Mesenchymal stem cell (in vitro differentiated cells and primary cell): ENCODE results near the gene NRP2.

Experiments used
- DNase-seq: peaks from one replicate; pipeline ENCODE4 v3.0.0-alpha.2; 2013
- H2AFZ ChIP-seq: one replicate; pipeline ENCODE4 v1.6.1; 2013; ENCODE audit warnings: low read depth, mild to moderate bottlenecking, control low read depth, inconsistent platforms, low read length, moderate library complexity
- H2AK5ac ChIP-seq: 2 replicates; pipeline ENCODE4 v1.6.1; 2013; ENCODE audit warnings: low read length, moderate library complexity, mild to moderate bottlenecking, inconsistent platforms; ENCODE audit not compliant: severe bottlenecking
- H2BK120ac ChIP-seq: one replicate; pipeline ENCODE4 v1.6.1; 2013; ENCODE audit warnings: low read depth, mild to moderate bottlenecking, inconsistent platforms, low read length, moderate library complexity
- H2BK12ac ChIP-seq, 2 experiments: one replicate each; pipeline ENCODE4 v1.6.1; 2013; ENCODE audit warnings: inconsistent platforms in 2 of 2, low read length in 2 of 2, mild to moderate bottlenecking in 2 of 2, moderate library complexity in 2 of 2, control low read depth in 1 of 2
- H2BK15ac ChIP-seq: one replicate; pipeline ENCODE4 v1.6.1; 2013; ENCODE audit warnings: mild to moderate bottlenecking, low read depth, inconsistent platforms; ENCODE audit not compliant: poor library complexity, severe bottlenecking
- H2BK5ac ChIP-seq: 2 replicates; pipeline ENCODE4 v1.6.1; 2013; ENCODE audit warnings: low read depth, mild to moderate bottlenecking, low read length, control low read depth, inconsistent platforms; ENCODE audit not compliant: poor library complexity, severe bottlenecking
- H3K14ac ChIP-seq, 2 experiments: one replicate each; pipeline ENCODE4 v1.6.1; 2013; ENCODE audit warnings: inconsistent platforms in 2 of 2, low read length in 2 of 2, control low read depth in 1 of 2, mild to moderate bottlenecking in 1 of 2, moderate library complexity in 1 of 2
- H3K18ac ChIP-seq, 2 experiments: one replicate each; pipeline ENCODE4 v1.6.1; 2013; ENCODE audit warnings: inconsistent platforms in 2 of 2, low read length in 2 of 2, control low read depth in 1 of 2, low read depth in 1 of 2, mild to moderate bottlenecking in 1 of 2
- H3K23ac ChIP-seq, 2 experiments: one replicate each; pipeline ENCODE4 v1.6.1; 2013; ENCODE audit warnings: inconsistent platforms in 2 of 2, low read length in 2 of 2, mild to moderate bottlenecking in 2 of 2, moderate library complexity in 2 of 2, control low read depth in 1 of 2
- H3K27ac ChIP-seq: 2 replicates; pipeline ENCODE4 v1.5.1; 2013; ENCODE audit warnings: mild to moderate bottlenecking, moderate library complexity, low read length, control low read depth, inconsistent platforms; ENCODE audit not compliant: poor library complexity, severe bottlenecking
- H3K27me3 ChIP-seq, 2 experiments: 2 replicates each; pipeline versions ENCODE4 v1.6.1 to v1.7.0; 2013; ENCODE audit warnings: low read length in 2 of 2, mild to moderate bottlenecking in 2 of 2, moderate library complexity in 2 of 2, control low read depth in 1 of 2, inconsistent platforms in 1 of 2; ENCODE audit not compliant: control insufficient read depth in 1 of 2, insufficient read depth in 1 of 2
- H3K36me3 ChIP-seq, 2 experiments: 2 replicates each; pipeline versions ENCODE4 v1.6.1 to v1.7.0; 2013; ENCODE audit warnings: low read length in 2 of 2, control low read depth in 1 of 2, inconsistent platforms in 1 of 2, low read depth in 1 of 2, mild to moderate bottlenecking in 1 of 2; ENCODE audit not compliant: insufficient read depth in 2 of 2, control insufficient read depth in 1 of 2
- H3K4ac ChIP-seq, 2 experiments: one replicate each; pipeline ENCODE4 v1.6.1; 2013; ENCODE audit warnings: inconsistent platforms in 2 of 2, low read length in 2 of 2, mild to moderate bottlenecking in 2 of 2, moderate library complexity in 2 of 2, control low read depth in 1 of 2, low read depth in 1 of 2
- H3K4me1 ChIP-seq: 2 replicates; pipeline ENCODE4 v1.6.1; 2013; ENCODE audit warnings: low read depth, low read length, control low read depth; ENCODE audit not compliant: control insufficient read depth, insufficient read depth
- H3K4me2 ChIP-seq: 2 replicates; pipeline ENCODE4 v1.6.1; 2013; ENCODE audit warnings: low read length, mild to moderate bottlenecking, inconsistent platforms; ENCODE audit not compliant: poor library complexity, severe bottlenecking
- H3K4me3 ChIP-seq, 2 experiments: 2 replicates each; pipeline versions ENCODE4 v1.5.1 to v1.7.0; 2013; ENCODE audit warnings: low read length in 2 of 2, mild to moderate bottlenecking in 2 of 2, control low read depth in 1 of 2, low read depth in 1 of 2; ENCODE audit not compliant: insufficient read depth in 1 of 2
- H3K79me1 ChIP-seq: replicated peaks from 2 replicates; pipeline ENCODE4 v1.6.1; 2013; ENCODE audit warnings: mild to moderate bottlenecking, control low read depth, low read length, inconsistent platforms; ENCODE audit not compliant: poor library complexity, severe bottlenecking
- H3K9ac ChIP-seq: 2 replicates; pipeline ENCODE4 v1.7.0; 2013; ENCODE audit warnings: mild to moderate bottlenecking, low read length, moderate library complexity
- H3K9me3 ChIP-seq: 2 replicates; pipeline ENCODE4 v1.7.0; 2013; ENCODE audit warnings: mild to moderate bottlenecking, low read length; ENCODE audit not compliant: control insufficient read depth
- H4K8ac ChIP-seq: one replicate; pipeline ENCODE4 v1.6.1; 2013; ENCODE audit warnings: inconsistent platforms, mild to moderate bottlenecking, low read length, moderate library complexity
- H4K91ac ChIP-seq: one replicate; pipeline ENCODE4 v1.6.1; 2013; ENCODE audit warnings: mild to moderate bottlenecking, low read length, inconsistent platforms
- WGBS: methylation state at CpG from one replicate; pipeline ENCODE4 v1.1.7; 2013; ENCODE audit warnings: mixed read lengths; 5-methylcytosine and 5-hydroxymethylcytosine counted together

Gene NRP2

GRCh38 chr2:205776720-205777119 lies 94.4 kb downstream of the NRP2 start:
- Histone ChIP-seq H2BK12ac (no peak overlapping the region), H3K4me1 (no peaks in the 10 kb centered on the region), H3K4ac (no peak overlapping the region), H2BK5ac (no peak overlapping the region), H4K8ac (no peak overlapping the region), H3K79me1 (no peaks in the 10 kb centered on the region), H3K36me3 (peaks cover 0 to 8% of the 10 kb centered on the region in 2 experiments), H3K9me3 (no peaks in the 10 kb centered on the region), H2BK15ac (no peak overlapping the region), H3K4me2 (no peak overlapping the region), H3K23ac (no peak overlapping the region), H3K9ac (no peak overlapping the region), H2AK5ac (no peak overlapping the region), H2AFZ (no peak overlapping the region), H2BK120ac (no peak overlapping the region), H3K27ac (no peak overlapping the region), H3K14ac (no peak overlapping the region), H3K27me3 (no peaks in the 10 kb centered on the region), H3K18ac (no peak overlapping the region), H3K4me3 (no peak overlapping the region), H4K91ac (no peak overlapping the region)
- 90% methylated on average over 2 of the region's 5 CpGs for WGBS
- DNase-seq = no peak

- Histone ChIP-seq H3K27ac (no peak overlapping the region), H3K27me3 (no peaks in the 10 kb centered on the region), H2BK5ac (no peak overlapping the region), H3K79me1 (no peaks in the 10 kb centered on the region), H2BK120ac (no peak overlapping the region), H2BK15ac (no peak overlapping the region), H3K9ac (no peak overlapping the region), H3K9me3 (no peaks in the 10 kb centered on the region), H2BK12ac (no peak overlapping the region), H4K91ac (no peak overlapping the region), H3K23ac (no peak overlapping the region), H3K14ac (no peak overlapping the region), H4K8ac (no peak overlapping the region), H2AK5ac (no peak overlapping the region), H3K4me3 (no peak overlapping the region), H3K36me3 (peaks cover 0 to 8% of the 10 kb centered on the region in 2 experiments), H3K4me1 (no peaks in the 10 kb centered on the region), H3K18ac (no peak overlapping the region), H3K4me2 (no peak overlapping the region), H3K4ac (no peak overlapping the region), H2AFZ (no peak overlapping the region)
- no peak for DNase-seq
- WGBS = 90% methylated on average over 3 of the region's 3 CpGs
These were observed 96.1 kb downstream of the NRP2 start for GRCh38 chr2:205778356-205778755.

- H4K8ac ChIP-seq = no peak overlapping the region
- no peaks in the 10 kb centered on the region for H3K9me3 ChIP-seq
- H3K18ac ChIP-seq = no peak overlapping the region
- peaks cover 0 to 13% of the 10 kb centered on the region in 2 experiments for H3K36me3 ChIP-seq
- H2AFZ ChIP-seq = no peak overlapping the region
- H3K23ac ChIP-seq = no peak overlapping the region
- H3K4me3 ChIP-seq = no peak overlapping the region
- no peaks in the 10 kb centered on the region for H3K4me1 ChIP-seq
- no peak overlapping the region for H3K4ac ChIP-seq
- H3K9ac ChIP-seq = no peak overlapping the region
- no peak for DNase-seq
- no peaks in the 10 kb centered on the region for H3K79me1 ChIP-seq
- no peak overlapping the region for H2BK15ac ChIP-seq
- H3K14ac ChIP-seq = no peak overlapping the region
- no peak overlapping the region for H4K91ac ChIP-seq
- H3K4me2 ChIP-seq = no peak overlapping the region
- no peak overlapping the region for H2BK12ac ChIP-seq
- H3K27me3 ChIP-seq = no peaks in the 10 kb centered on the region
- H2AK5ac ChIP-seq = no peak overlapping the region
- WGBS = 61% methylated on average over 2 of the region's 2 CpGs
- no peak overlapping the region for H3K27ac ChIP-seq
- H2BK5ac ChIP-seq = no peak overlapping the region
- H2BK120ac ChIP-seq = no peak overlapping the region
These were observed 98.3 kb downstream of the NRP2 start for GRCh38 chr2:205780645-205781044.

- H3K18ac ChIP-seq = peak overlapping the region in 1 of 2 experiments; percentile 26
- H2AFZ ChIP-seq = no peak overlapping the region
- no peak overlapping the region for H3K27ac ChIP-seq
- H3K14ac ChIP-seq = no peak overlapping the region
- H2BK120ac ChIP-seq = no peak overlapping the region
- no peak overlapping the region for H2BK5ac ChIP-seq
- H2AK5ac ChIP-seq = no peak overlapping the region
- H3K27me3 ChIP-seq = no peaks in the 10 kb centered on the region
- no peak for DNase-seq
- H3K4me2 ChIP-seq = no peak overlapping the region
- H2BK15ac ChIP-seq = no peak overlapping the region
- H3K4me3 ChIP-seq = no peak overlapping the region
- no peak overlapping the region for H3K9ac ChIP-seq
- H3K23ac ChIP-seq = no peak overlapping the region
- no peak overlapping the region for H3K4ac ChIP-seq
- WGBS = 77% methylated on average over 4 of the region's 5 CpGs
- H4K8ac ChIP-seq = no peak overlapping the region
- H2BK12ac ChIP-seq = no peak overlapping the region
- no peak overlapping the region for H4K91ac ChIP-seq
- H3K36me3 ChIP-seq = peaks cover 0 to 8% of the 10 kb centered on the region in 2 experiments
- no peaks in the 10 kb centered on the region for H3K79me1 ChIP-seq
- no peaks in the 10 kb centered on the region for H3K9me3 ChIP-seq
- no peaks in the 10 kb centered on the region for H3K4me1 ChIP-seq
These were observed 99.1 kb downstream of the NRP2 start for GRCh38 chr2:205781244-205781931.
